ENCODE data around the gene OXGR1.
"Not testable (repeated sequence)": the region's sequence is repeated elsewhere in the genome, so short reads cannot be mapped to it uniquely, and the experiment has no call there.

The OXGR1 gene

GRCh38 chr13:96984051-96984508 lies 10.2 kb downstream of the OXGR1 start:
- TF ChIP-seq CTCF (IDR thresholded peaks at IDR 0.05; ENCODE audit: low read length): peak; percentile 72
- no peak for TF ChIP-seq EZH2 (optimal IDR thresholded peaks at IDR 0.05; ENCODE audit: low read depth, low read length)
- H3K4me2 ChIP-seq (ENCODE audit: low read depth, low read length): peak overlapping the region; percentile 69

GRCh38 chr13:96982672-96983071 lies 11.6 kb downstream of the OXGR1 start:
- TF ChIP-seq EZH2 (optimal IDR thresholded peaks at IDR 0.05; ENCODE audit: low read depth, low read length): no peak
- Histone ChIP-seq H3K27me3 (replicated peaks; ENCODE audit: insufficient read depth, low read length) (no peaks in the 10 kb centered on the region), H3K79me2 (ENCODE audit: low read length) (no peaks in the 10 kb centered on the region), H3K36me3 (replicated peaks; ENCODE audit: insufficient read depth, low read length) (no peaks in the 10 kb centered on the region), H4K20me1 (ENCODE audit: insufficient read depth, low read length) (no peaks in the 10 kb centered on the region), H3K9me3 (replicated peaks; ENCODE audit: insufficient read depth, low read length) (no peaks in the 10 kb centered on the region), H3K4me2 (ENCODE audit: low read depth, low read length) (no peak overlapping the region), H3K9me2 (replicated peaks; ENCODE audit: insufficient read depth, low read length) (no peaks in the 10 kb centered on the region), H3K4me3 (ENCODE audit: low read length) (no peak overlapping the region), H3F3A (ENCODE audit: insufficient read depth, low read length) (peaks cover 10% of the 10 kb centered on the region; the same call in 1 of the 2 replicates), H3K9ac (ENCODE audit: low read length) (no peak overlapping the region), H3K4me1 (ENCODE audit: low read length) (peaks cover 13% of the 10 kb centered on the region; the same call in 1 of the 2 replicates), H2AFZ (ENCODE audit: low read length) (peak overlapping the region; percentile 42), H3K27ac (ENCODE audit: low read length) (no peak overlapping the region)
- no peak for DNase-seq

More at GRCh38 chr13:96984051-96984508, 10.2 kb downstream of the OXGR1 start:
- H3K9ac ChIP-seq (ENCODE audit: low read length): peak overlapping the region; percentile 43; the same call in 1 of the 2 replicates
- H3K27me3 ChIP-seq (replicated peaks; ENCODE audit: insufficient read depth, low read length): no peaks in the 10 kb centered on the region
- no peaks in the 10 kb centered on the region for H3K79me2 ChIP-seq (ENCODE audit: low read length)
- H3K4me3 ChIP-seq (ENCODE audit: low read length): peak overlapping the region; percentile 51
- H3K27ac ChIP-seq (ENCODE audit: low read length): peak overlapping the region; percentile 72; the same call in 1 of the 2 replicates
- H3F3A ChIP-seq (ENCODE audit: insufficient read depth, low read length): peaks cover 10% of the 10 kb centered on the region; the same call in 1 of the 2 replicates
- peak; percentile 95 for DNase-seq
- no peaks in the 10 kb centered on the region for H3K9me2 ChIP-seq (replicated peaks; ENCODE audit: insufficient read depth, low read length)
- no peaks in the 10 kb centered on the region for H3K36me3 ChIP-seq (replicated peaks; ENCODE audit: insufficient read depth, low read length)
- H2AFZ ChIP-seq (ENCODE audit: low read length): peak overlapping the region; percentile 57
- H3K4me1 ChIP-seq (ENCODE audit: low read length): peaks cover 13% of the 10 kb centered on the region; the same call in 1 of the 2 replicates
- no peaks in the 10 kb centered on the region for H4K20me1 ChIP-seq (ENCODE audit: insufficient read depth, low read length)
- no peaks in the 10 kb centered on the region for H3K9me3 ChIP-seq (replicated peaks; ENCODE audit: insufficient read depth, low read length)

- H3K4me3 ChIP-seq (ENCODE audit: low read length); H3K9me3 ChIP-seq (replicated peaks; ENCODE audit: insufficient read depth, low read length); H3K9ac ChIP-seq (ENCODE audit: low read length); H3K27me3 ChIP-seq (replicated peaks; ENCODE audit: insufficient read depth, low read length); H3K9me2 ChIP-seq (replicated peaks; ENCODE audit: insufficient read depth, low read length); H3K27ac ChIP-seq (ENCODE audit: low read length); DNase-seq; H3K79me2 ChIP-seq (ENCODE audit: low read length); H4K20me1 ChIP-seq (ENCODE audit: insufficient read depth, low read length); H3K4me2 ChIP-seq (ENCODE audit: low read depth, low read length); H2AFZ ChIP-seq (ENCODE audit: low read length); H3K36me3 ChIP-seq (replicated peaks; ENCODE audit: insufficient read depth, low read length): not testable (repeated sequence)
- H3F3A ChIP-seq (ENCODE audit: insufficient read depth, low read length): peaks cover 10% of the 10 kb centered on the region; the same call in 1 of the 2 replicates
- H3K4me1 ChIP-seq (ENCODE audit: low read length): peaks cover 13% of the 10 kb centered on the region; the same call in 1 of the 2 replicates
These were observed 14.4 kb downstream of the OXGR1 start for GRCh38 chr13:96979861-96980260.

- H3K9me2 ChIP-seq (replicated peaks; ENCODE audit: insufficient read depth, low read length): no peaks in the 10 kb centered on the region
- H3K9me3 ChIP-seq (replicated peaks; ENCODE audit: insufficient read depth, low read length): no peaks in the 10 kb centered on the region
- no peaks in the 10 kb centered on the region for H3K27me3 ChIP-seq (replicated peaks; ENCODE audit: insufficient read depth, low read length)
- H3K4me3 ChIP-seq (ENCODE audit: low read length): no peak overlapping the region
- TF ChIP-seq CTCF (IDR thresholded peaks at IDR 0.05; ENCODE audit: low read length) (no peak), EZH2phosphoT487 (IDR thresholded peaks at IDR 0.05; ENCODE audit: low read length) (no peak), EZH2 (optimal IDR thresholded peaks at IDR 0.05; ENCODE audit: low read depth, low read length) (no peak)
- H4K20me1 ChIP-seq (ENCODE audit: insufficient read depth, low read length): no peaks in the 10 kb centered on the region
- H3K27ac ChIP-seq (ENCODE audit: low read length): no peak overlapping the region
- peak overlapping the region; percentile 51 for H2AFZ ChIP-seq (ENCODE audit: low read length)
- H3K36me3 ChIP-seq (replicated peaks; ENCODE audit: insufficient read depth, low read length): no peaks in the 10 kb centered on the region
- no peaks in the 10 kb centered on the region for H3F3A ChIP-seq (ENCODE audit: insufficient read depth, low read length)
- DNase-seq: no peak
- no peaks in the 10 kb centered on the region for H3K4me1 ChIP-seq (ENCODE audit: low read length)
- H3K79me2 ChIP-seq (ENCODE audit: low read length): no peaks in the 10 kb centered on the region
- no peak overlapping the region for H3K4me2 ChIP-seq (ENCODE audit: low read depth, low read length)
- H3K9ac ChIP-seq (ENCODE audit: low read length): no peak overlapping the region
These were observed 26.2 kb downstream of the OXGR1 start for GRCh38 chr13:96968027-96968426.

Measured in MM.1S (cell line).